Cardiac fibroblast (primary cell): ENCODE data around the gene PLCB4.
A peak's percentile ranks its signal among the peaks of the same experiment; 100 is the strongest.

ENCODE experiments used
- DNase-seq, 2 donors: peaks; one replicate each; pipeline versions ENCODE4 v3.0.0 to v3.0.0-alpha.2; 2010; ENCODE audit warnings: low read depth in 2 of 2
- H3K4me3 ChIP-seq, 2 donors: replicated peaks in 1 of 2; 1 replicate in 1 of 2; 2 replicates in 1 of 2; pipeline ENCODE4 v1.5.1; 2011; ENCODE audit warnings: low read depth in 2 of 2, low read length in 2 of 2, mild to moderate bottlenecking in 2 of 2, moderate library complexity in 1 of 2
- TF ChIP-seq, protein P1 (sequence below): IDR thresholded peaks from one replicate; pipeline ENCODE4 v1.5.1; 2011; ENCODE audit warnings: low read depth, mild to moderate bottlenecking, low read length, inconsistent platforms

Gene PLCB4

DNA sequence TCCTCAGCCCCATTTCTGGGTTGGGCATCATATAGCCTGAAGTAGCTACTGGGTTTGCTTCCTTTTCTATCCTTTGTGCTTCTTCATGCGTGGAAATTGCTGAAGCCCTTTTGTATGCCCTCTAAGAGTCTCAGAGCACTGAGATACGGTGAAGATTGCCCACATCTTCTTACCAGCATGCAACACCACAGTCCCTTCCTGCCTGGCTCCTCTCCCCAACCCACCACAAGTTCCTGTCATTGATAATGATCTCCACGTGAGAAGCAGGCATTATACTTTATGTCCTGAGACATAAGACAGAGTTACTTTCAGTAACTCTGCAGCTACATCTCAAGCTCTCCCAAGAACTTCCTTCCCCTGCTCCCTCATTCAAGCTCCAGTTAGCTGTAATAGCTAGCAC lies 15.8 kb upstream of the PLCB4 start:
- no peak overlapping the region for H3K4me3 ChIP-seq
- DNase-seq, result no peak
- TF ChIP-seq, protein P1, sequence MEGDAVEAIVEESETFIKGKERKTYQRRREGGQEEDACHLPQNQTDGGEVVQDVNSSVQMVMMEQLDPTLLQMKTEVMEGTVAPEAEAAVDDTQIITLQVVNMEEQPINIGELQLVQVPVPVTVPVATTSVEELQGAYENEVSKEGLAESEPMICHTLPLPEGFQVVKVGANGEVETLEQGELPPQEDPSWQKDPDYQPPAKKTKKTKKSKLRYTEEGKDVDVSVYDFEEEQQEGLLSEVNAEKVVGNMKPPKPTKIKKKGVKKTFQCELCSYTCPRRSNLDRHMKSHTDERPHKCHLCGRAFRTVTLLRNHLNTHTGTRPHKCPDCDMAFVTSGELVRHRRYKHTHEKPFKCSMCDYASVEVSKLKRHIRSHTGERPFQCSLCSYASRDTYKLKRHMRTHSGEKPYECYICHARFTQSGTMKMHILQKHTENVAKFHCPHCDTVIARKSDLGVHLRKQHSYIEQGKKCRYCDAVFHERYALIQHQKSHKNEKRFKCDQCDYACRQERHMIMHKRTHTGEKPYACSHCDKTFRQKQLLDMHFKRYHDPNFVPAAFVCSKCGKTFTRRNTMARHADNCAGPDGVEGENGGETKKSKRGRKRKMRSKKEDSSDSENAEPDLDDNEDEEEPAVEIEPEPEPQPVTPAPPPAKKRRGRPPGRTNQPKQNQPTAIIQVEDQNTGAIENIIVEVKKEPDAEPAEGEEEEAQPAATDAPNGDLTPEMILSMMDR, result no peak

DNA sequence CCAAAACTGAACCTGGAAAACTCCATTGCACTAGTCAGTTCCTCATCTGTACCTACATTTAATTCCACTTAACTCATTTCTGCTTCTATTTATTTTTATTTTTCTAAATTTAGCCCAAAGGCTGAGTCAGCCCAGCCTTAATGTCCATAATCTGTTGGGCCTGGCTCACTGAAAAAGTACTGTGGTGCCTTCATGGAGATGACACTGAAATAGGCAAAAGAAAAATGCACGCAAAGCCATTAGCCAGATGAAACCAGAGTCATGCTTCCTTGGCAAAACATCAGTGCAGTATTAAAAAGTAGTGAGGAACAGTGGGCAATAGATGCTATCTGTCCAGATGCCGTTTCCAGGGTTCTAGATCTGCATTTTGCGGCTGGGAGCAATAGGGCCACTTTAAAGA lies 14.7 kb upstream of the PLCB4 start:
- TF ChIP-seq, protein P1, result no peak
- H3K4me3 ChIP-seq, result no peak overlapping the region
- peak in 1 of 2 donors; percentile 34 for DNase-seq

DNA sequence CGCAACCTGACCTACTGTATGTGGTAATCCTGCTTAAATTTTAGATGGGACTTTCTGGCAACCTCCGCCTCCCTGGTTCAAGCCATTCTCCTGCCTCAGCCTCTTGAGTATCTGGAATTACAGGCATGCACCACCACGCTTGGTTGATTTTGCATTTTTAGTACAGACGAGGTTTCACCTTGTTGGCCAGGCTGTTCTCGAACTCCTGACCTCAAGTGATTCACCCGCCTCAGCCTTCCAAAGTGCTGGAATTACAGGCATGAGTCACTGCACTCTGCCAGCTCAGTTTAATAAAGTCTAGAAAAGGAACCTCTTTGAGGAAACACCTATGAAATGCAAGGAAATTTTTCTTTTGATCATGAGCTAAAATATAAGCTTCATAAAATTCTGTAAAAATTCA lies 9.0 kb upstream of the PLCB4 start:
- no peak overlapping the region for H3K4me3 ChIP-seq
- DNase-seq, result no peak
- TF ChIP-seq, protein P1, result no peak

DNA sequence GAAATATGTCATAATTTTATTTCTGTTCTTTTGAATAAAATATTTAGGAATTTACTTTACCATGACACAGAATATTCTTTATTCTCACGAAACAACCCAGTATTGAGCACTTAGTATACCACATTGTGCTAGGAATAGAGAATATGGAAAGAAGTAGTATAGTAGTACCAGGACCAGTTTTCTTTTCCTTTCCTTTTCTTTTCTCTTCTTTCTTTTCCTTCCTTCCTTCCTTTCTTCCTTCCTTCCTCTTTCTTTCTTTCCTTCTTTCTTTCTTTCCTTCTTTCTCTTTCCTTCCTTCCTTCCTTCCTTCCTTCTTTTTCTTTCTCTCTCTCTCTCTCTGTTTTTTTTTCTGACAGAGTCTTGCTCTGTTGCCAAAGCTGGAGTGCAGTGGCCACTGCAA lies 7.5 kb upstream of the PLCB4 start:
- TF ChIP-seq, protein P1, result no peak
- DNase-seq, result no peak
- no peak overlapping the region for H3K4me3 ChIP-seq

DNA sequence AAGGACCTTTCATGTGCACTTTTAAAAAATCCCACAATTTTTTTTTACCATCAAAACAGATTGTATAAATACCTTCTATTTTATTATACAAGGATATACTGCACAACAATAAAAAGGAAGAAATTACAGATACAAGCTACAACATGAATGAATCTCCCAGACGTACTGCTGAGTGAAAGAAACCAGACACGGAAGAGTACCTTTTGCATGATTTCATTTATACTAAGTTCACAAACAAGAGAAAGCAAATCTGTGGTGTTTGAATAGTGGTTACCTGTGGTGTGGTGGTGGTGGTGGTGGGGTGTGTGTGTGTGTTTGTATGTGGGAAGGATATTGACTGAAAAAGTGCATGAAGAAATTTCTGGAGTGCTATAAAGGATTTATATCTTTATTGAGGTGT lies 6.8 kb upstream of the PLCB4 start:
- no peak overlapping the region for H3K4me3 ChIP-seq
- TF ChIP-seq, protein P1, result no peak
- DNase-seq, result no peak

DNA sequence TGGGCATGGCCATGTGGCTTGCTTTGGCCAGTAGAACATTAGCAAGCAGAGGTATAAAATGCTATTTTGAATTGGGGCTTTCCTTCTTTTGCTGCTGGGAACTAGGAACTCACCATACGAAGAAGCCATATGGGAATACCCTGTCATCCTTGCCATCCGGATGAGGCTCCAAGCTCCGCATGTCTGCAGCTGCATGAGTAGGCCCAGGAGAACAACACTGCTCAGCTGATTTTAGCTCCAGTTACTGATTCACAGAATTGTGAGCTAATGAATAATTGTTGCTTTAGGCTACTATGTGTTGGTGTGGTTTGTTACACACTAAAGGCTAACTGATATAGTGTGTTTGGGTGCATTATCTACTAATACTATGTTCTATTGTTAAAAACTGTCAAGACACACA lies 2.7 kb upstream of the PLCB4 start:
- no peak overlapping the region for H3K4me3 ChIP-seq
- peak in 1 of 2 donors; percentile 67 for DNase-seq
- TF ChIP-seq, protein P1, result no peak

DNA sequence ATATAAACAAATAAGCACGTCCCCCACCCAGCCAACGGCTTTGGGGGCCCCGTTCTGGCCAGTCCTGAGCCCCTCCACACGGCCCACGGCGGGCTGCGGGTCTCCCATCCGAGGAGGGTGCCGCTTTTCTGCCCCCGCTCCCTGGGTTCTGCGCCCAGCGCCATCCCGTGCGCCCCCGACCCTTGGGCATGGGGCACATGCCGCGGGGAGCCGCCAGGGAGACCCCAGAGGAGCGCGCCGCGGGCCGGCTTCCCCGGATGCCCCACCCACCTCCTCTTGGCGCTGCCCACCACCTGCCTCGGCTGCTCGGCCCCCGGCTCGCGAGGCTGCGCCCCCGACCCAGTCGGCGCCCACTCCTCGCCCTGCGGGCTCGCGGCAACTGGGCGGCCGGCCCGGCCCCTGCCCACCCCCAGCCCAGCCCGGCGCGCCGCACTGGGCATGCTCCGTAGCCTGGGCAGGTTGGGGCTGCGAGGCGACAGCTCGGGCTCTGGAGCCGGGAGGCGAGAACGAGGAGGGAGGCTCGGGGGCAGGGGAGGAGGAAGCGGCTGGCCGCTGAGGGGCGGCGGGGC lies 570 bp upstream of the PLCB4 start:
- TF ChIP-seq, protein P1, result no peak
- DNase-seq, result peak in 1 of 2 donors; percentile 19
- peak overlapping the region; percentile 62 to 64 for H3K4me3 ChIP-seq
